NCI-H524 treated with DMSO at 0.1 percent for 48 hours (cell line): ENCODE measurements around the gene BICC1.

ENCODE experiments used
- DNase-seq: peaks from one replicate; lab custom pipeline; 2025; lab: John Stamatoyannopoulos, UW

BICC1 gene

DNA sequence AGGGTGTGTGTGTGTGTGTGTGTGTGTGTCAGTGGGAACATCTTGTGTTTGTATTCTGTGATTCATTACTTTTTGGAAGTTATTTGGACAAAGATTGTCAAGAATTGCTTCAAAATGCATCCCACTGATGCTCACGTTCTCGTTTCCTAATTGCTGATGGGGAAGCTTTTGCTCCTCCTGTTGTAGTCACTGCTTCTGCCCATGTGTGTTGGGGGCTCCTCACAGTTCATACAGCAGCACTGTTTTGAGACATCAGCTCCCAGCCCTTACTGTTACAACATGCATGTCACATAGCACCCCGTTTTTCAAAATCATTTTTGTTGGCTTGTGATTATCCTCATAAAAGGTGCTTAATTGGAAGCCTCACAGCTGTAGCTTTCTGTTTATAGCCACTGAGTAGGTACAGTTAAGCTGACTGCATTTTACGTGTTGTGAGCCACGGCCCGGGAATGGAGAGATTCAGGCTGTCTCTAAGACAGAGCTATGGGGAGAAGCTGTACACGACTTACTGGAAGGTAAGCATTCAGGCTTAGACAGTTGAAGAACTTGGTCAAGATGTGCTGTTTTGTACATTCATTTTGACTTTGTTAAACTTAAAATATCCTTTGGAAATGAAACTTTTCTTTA is 87.4 kb downstream of the BICC1 start:
- DNase-seq: no peak

DNA sequence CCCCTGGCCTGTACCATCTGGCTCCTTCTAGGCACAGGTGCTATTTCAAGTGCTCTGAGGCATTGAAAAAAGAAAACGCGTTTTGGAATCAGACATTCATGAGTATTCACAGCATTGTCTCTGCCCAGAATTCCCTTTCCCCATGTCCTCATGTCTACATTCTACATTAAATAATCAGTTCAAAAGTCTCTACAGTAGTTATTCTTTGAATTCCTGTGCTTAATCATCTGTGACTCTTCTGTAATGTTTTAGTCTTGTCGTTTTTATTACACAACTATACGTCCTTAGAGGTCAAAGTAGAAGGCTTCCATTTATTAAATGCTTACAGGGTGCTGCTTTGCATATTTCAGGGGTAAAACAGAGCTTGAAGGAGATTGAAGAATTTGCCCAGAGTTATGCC is 95.7 kb downstream of the BICC1 start:
- no peak for DNase-seq

DNA sequence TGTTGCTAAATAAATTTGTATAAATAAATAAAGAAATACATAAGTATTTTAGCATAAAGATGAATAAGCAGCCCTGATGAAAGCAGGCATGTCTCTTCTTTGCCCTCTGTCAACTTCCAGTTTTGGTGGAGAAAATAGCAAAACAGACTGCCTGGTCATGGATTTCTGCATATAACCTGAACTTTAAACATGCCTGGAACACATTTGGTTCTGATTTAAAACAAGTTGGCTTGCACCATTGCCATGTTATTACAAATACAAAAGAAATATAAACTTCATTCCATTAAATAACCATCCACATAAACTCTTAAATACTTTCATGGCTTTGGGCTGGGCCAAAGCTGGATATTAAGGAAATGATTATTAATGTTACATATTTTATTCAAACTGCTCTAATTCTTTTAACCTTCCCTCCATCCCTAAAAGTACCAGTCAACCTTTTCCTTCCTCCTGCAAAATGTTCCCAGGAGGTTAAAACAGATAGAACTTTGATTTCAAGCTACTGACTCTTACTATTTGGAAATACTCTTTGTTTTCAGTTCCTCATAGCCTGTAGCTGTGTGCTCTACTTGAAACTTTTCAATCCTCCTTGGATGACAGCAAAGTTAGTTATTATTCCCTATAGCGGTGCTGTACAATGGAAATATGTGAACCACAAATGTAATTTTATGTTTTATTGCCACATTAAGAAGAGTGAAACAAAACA is 96.3 kb downstream of the BICC1 start:
- DNase-seq: no peak

DNA sequence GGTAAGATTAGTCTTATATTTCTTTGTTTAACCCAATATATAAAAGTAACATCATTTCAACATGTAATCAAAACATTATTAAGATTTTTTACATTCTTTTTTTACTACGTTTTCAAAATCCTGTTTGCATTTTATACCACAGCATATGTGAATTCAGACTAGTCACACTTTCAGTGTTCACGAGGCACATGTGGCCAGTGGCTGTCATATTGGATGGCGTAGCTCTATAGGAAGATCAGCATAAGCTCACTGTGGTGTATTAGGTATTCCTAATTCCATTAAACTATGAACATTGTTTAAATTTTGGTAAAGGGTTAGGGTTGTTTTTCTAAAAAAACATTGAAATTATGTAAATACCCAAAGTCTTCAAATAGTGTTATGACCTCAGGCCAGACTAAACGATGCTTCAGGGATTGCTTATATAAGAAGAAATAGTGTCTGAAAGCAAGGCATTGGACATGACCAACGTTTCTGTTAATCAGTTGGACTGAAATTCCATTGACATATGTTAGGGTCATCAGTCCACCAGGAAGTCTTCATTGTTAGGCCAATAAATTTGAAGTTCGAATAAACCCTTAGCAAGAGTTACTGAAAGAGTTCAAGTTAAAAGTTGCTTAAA is 97.0 kb downstream of the BICC1 start:
- DNase-seq: no peak

DNA sequence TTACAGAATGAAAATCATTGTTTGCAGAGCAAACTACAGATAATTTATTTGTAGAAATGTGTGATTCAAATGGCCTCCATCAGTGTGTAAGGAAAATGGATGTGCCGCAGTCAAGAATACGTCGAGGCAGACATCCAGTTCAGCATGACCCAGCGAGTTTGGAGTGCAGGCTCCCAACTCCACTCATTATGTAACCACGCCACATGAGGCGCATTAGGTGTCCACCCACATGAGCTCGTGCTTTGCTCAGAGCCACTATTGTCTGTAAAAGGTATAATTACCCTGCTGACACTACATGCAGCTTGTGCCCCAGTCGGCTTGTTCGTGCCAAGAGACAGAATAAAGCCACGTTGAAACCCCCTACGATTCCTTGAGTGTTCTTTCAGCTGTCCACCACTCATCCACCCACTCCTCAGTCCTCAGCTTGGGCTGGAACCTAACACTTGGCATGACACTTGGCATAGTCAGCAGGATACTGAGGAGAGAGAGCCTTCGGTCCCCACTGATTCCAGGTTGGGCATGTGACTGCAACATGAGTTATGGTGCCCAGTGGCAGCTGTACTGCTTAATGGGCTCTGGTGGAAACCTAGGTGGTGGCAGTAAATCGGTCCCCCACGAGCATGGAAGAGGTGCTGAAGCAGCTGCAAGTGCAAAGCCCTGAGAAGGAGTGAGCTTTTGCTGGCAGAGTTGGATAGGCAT is 102.7 kb downstream of the BICC1 start:
- no peak for DNase-seq

DNA sequence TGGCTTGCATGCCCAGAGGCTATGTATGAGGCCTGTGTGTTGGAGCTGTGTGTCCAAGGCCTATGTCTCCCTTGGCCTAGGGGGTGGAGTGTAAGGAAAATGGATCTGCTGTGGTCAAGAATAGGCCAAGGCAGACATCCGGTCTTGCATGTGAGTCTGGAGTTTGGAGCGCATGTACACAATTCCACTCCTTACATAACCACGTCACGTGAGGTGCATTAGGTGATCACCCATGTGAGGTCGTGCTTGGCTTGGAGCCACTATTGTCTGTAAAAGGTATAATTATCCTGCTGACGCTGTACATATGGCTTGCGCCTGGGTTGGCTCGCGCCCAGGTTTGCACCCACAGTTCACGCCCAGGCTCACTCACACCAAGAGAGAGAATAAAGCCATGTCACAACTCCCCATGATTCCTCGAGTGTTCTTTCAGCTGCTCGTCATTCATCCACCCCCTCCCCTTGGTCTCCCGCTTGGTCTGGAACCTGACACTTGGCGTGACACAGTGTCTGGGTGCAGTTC is 105.5 kb downstream of the BICC1 start:
- no peak for DNase-seq

DNA sequence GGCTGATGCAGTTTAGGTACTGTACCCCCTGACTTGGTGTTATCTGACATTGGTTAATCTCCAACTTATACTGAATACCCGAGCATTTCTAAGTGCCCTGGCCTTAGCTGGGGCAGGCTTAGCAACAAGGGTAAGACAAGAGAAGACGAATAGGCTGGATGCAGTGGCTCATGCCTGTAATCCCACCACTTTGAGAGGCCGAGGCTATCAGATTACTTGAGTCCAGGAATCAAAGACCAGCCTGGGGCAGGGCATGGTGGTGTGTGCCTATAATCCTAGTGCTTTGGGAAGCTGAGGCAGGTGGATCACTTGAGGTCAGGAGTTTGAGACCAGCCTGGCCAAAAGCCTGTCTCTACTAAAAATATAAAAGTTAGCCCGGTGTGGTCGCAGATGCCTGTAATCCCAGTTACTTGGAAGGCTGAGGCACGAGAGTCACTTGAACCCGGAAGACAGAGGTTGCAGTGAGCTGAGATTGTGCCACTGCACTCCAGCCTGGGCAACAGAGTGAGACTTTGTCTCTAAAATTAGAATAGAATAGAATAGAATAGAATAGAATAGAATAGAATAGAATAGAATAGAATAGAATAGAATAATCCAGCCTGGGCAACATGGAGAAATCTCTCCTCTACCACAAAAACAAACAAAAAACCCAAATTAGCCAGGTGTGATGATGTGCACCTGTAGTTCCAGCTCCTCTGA is 108.9 kb downstream of the BICC1 start:
- no peak for DNase-seq

DNA sequence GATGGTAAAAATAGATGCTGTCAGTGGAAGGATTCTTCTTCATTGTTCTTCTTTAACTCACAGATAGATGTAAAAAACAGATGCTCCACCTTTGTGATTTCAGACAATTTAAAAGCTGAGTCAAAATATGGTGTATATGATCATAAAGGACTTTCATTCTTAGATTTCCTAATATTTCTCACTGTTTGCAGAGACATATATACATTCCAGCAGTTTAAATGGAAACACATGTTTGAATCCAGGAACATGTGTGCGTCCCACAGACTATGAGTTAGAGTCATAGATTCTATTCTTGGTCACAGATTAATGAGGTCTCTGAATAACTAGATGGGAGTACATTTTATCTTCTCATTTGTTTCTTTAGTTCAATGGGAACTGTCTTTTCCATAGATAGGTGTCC is 109.6 kb downstream of the BICC1 start:
- DNase-seq: no peak

DNA sequence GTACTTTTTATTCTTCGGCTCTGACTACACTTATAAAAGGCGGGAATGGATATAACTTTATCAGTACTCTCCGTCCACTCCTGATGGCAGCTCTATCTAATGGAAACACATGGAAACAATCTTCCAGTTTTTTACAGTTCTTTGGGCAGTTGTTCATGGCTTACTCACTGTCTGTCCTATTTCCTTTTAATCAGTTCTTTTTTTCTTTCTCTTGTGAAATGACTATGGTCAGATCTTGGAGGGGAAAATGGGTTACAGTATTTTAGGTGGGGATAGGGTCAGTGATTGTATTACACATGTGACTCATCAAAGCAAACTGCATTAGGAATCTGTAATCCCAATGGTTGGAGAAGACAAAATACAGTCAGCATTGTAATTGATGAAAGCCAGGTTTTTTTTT is 112.4 kb downstream of the BICC1 start:
- no peak for DNase-seq

DNA sequence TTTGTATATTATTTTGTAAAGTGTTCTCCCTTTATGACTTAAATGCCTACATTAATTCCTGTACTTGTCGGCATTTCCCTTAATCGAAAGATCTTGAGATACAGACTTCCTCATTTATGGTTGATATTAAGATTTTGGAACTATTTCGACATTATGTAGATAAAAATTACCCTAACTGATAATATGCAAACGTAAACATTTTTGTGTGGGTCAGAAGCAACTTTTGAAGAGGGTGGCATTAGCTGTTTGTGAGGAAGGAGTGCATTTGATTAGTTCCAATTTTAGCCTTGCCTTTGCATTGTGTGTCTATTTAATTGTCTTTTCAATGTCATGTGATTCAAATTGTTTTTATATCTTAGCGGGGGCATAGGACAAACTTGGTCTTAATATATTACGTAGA is 114.7 kb downstream of the BICC1 start:
- no peak for DNase-seq

DNA sequence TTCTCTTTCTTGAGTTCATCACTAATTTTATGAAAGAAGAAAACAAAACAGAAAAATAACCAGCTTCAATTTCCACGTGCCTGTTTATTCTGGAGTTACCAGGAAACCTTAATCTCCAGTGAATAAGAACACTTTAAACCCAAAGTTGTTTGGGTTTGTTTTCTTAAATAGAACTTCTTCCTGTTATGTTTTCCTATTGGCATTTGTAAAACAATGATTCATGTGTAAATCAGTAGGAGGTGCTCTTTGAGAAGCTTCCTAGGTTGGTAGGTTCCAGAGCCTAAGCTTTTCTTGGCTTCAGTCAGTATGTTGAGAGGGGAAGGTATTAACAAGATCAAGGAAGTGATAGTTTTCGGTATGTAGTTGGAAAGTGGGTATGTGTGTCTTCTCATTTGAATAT is 119.0 kb downstream of the BICC1 start:
- DNase-seq: no peak

DNA sequence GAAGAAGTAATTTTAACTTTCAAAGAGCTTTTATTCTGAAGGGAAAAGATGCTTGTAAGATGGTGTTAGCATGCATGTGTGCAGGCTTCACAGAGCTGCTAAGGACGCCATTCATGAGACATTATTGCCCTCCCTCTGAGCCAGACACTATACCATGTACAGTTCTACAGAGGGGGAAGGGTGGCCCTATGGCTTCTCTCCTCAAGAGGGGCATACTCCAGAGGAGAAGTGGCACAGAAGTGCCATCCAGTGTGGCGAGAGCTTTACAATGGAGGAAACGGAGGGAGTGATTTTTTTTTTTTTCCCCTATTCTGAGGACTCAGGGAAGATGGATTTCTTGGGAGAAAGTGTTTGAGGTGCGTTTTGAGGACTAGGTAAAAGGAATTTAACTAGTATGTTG is 119.5 kb downstream of the BICC1 start:
- no peak for DNase-seq

DNA sequence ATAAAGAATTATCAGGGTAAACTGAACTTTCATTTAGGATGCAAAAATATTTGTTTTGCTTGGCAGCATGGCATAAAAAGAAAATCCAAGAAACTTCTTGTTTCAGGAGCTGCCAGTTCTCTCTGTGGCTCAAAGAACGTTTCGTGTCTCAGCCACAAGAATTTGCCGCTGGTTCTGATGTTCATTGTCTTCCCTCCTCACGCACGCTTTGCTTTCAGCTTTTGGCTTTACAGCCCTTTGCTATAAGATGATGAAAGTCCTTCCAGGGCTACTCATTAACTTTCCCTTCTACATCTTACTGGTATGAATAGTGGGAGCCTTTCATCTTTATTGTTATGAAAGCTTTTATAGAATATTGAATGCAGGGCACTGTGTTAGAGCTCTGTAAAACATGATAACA is 124.7 kb downstream of the BICC1 start:
- no peak for DNase-seq

DNA sequence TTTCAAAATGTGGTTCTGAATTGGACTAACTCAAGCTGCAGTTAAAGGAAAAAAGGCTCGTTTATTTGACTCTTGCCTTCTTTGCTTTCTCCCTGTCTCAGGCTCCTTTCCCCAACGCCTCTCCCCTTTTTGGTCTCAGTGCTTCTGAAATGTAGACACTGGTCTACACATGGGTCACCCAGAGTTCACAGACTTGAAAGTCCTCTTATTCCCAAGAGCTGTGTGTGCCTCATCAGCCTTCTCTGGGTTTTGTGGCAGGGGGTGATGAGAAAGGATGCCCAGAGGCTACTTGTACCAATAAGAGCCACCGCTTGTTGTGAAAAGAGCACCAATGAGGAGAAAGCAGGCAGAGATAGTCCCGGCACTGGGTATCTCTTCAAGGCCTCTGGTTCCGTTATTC is 125.7 kb downstream of the BICC1 start:
- no peak for DNase-seq

DNA sequence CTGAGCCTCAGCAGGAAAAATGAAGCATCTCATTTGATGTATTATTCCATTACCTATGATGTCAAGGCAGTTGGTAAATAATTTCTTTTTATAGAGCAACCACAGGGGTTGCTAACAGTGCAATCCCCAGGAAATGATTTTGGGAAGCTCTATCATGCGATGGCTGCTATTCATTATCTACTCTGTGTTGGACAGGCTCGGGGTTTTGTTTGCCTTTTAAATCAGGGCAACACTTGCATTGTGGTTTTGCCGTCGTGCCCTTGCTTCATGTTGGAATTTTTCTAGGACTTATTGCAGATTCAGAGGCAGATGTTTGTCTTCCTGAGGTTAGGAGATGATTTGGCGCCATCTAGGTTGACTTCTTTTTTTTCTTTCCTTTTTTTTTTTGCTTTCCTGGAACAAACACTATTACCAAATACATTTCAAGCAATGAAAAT is 128.4 kb downstream of the BICC1 start:
- no peak for DNase-seq

DNA sequence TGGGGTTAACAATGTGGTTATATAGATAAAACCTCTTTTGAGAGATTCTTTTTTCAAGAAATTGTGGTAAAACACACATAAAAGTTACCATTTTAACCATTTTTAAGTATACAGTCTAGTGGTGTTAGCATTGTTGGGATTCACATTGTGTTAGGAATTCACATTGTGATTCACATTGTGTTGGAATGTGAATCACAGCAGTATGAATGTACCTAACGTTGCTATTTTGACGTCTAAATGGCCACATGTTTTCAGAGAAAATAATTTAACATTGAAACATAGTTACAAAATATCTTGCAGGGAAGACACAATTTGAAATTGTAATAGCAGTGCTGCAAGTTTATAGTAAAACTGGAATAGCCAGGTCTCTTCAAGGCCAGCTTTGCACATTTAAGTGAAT is 129.0 kb downstream of the BICC1 start:
- DNase-seq: no peak

DNA sequence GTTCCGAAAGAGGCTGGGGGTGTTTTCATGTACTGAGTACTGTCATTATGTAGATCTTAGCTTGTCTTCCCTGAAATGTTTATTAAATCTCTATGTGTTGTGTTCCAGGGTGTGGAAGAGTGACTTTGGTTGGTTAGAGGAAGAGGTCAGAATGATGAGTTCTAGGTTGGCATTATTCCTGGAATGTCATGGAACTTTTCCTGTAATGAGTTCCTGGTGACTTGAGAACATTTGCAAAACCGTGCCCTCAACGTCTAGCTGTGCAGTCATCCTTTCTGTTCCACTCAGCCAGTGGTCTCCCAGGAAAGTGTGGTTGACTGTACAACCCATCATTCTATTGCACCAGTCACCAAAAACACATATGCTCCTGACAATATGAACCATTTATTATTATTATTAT is 129.6 kb downstream of the BICC1 start:
- DNase-seq: no peak

DNA sequence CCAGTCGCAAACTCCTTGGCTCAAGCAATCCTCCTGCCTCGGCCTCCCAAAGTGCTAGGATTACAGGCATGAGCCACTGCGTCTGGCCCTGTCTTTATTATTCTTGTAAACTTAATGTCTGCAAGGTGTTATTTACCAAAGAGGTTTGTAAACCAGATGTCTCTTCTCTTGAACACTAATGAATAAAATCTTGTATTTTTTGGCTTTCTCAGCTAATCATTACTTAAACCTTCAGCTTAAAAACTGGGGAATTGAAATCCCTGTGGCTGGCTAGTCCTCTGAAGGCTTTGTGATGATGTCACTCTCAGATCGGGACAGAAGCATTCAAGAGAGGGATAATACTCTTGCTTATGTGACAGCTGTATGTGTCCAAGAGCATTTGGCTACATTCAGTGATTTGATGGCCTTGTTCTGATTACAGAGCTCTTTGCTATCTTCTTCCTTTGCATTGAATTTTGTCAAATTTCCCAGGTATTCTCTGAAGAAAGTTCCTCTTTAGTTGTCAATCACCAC is 130.3 kb downstream of the BICC1 start:
- no peak for DNase-seq

DNA sequence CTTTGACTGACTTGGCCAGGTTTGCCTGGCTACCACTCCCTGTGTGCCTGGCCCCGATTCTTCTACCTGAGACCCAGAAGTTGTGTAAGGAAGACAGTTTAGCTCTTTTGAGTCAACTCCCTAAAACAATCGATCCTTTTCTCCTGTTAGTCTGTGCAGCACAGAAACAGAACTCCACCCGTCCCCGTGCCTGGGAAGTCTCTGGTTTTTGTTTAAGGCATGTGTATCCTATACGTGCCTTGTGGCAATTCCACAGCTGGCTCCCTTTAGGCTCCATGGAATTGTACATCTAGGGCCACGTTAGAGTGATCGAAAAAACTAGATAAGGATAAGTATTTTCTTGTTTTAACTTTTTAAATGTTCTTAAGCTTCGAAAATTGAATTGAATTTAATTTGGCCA is 131.6 kb downstream of the BICC1 start:
- no peak for DNase-seq

DNA sequence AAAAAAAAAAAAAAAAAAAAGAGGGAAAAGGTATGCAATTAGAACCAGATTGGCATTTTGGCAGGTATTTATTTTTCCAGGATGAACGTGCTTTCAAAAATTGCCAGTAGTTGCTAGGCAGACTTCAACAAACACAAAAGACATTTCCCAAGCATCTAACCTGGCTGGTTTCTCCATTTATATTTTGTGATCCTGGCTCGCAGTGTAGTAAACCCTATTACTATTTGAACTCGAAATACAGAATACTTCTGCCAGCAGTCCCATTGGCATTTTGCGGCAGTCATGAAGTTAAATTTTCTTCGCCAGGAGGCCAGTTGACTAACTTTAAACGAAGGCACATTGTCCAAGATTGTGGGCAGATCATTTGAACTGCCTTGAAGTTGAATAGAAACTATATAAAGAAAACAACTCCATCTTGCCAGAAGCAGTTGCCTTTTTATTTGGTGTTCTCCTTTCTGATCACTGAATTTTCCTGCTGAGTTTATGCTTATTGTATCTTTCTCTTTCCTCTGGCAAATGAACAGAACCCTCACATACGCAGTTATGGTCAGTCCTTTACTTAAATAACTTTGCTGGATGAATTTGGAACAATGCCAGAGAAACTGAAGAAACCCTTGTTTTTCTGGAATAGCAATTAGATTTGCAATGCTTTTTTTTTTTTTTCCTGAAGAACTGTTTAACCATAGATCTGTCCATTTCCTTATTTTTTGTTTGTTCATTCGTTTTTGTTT is 132.9 kb downstream of the BICC1 start:
- DNase-seq: no peak
